Caco-2 (cell line): Measurements from ENCODE around the gene PGAP3. TPM values are rescaled to one million over a fixed set of nuclear protein-coding genes. Genes with fewer than 3 reads are reported as not detected.

ENCODE experiments used
- BruUV-seq: library from RNA; stranded (reverse); fragments of 400-500 nt; replicated peaks from 2 replicates; lab custom pipeline; 2021; lab: Mats Ljungman, UMichigan
- CTCF ChIA-PET: fragments of 300-600 bp; sonication (Branson Sonifier 250); formaldehyde crosslinking; loops from one replicate; lab custom pipeline; 2022; ENCODE audit warnings: antibody characterized with exemption; lab: Charles Lee
- POLR2A ChIA-PET: fragments of 300-600 bp; sonication (Branson Sonifier 250); formaldehyde crosslinking; loops from one replicate; lab custom pipeline; 2022; ENCODE audit warnings: antibody characterized with exemption; lab: Charles Lee
- DNase-seq, 2 experiments: peaks; one replicate each; pipeline versions ENCODE4 v3.0.0 to v3.0.0-alpha.2; 2020 to 2022
- H3K27me3 ChIP-seq: replicated peaks from 2 replicates; pipeline ENCODE4 v1.6.0; 2011; ENCODE audit warnings: low read length; ENCODE audit not compliant: control insufficient read depth, insufficient read depth
- H3K36me3 ChIP-seq: 2 replicates; pipeline ENCODE4 v1.5.1; 2011; ENCODE audit warnings: low read length; ENCODE audit not compliant: control insufficient read depth, insufficient read depth
- H3K4me1 ChIP-seq: fragments of 250-450 bp; sonication (Bioruptor Pico); 2 replicates; pipeline ENCODE4 v1.5.1; 2020; ENCODE audit warnings: mild to moderate bottlenecking
- H3K4me3 ChIP-seq: 2 replicates; pipeline ENCODE4 v1.5.1; 2011; ENCODE audit warnings: low read depth, mild to moderate bottlenecking, control low read depth, low read length
- H3K9me3 ChIP-seq: fragments of 250-450 bp; sonication (Bioruptor Pico); 2 replicates; pipeline ENCODE4 v1.5.1; 2020; ENCODE audit warnings: mild to moderate bottlenecking, moderate library complexity
- H3K27ac Mint-ChIP-seq: one replicate; pipeline ENCODE4 v1.8.0; 2022; ENCODE audit warnings: mixed read lengths; ENCODE audit not compliant: unreplicated experiment
- H3K27me3 Mint-ChIP-seq: one replicate; pipeline ENCODE4 v1.8.0; 2022; ENCODE audit warnings: mixed read lengths; ENCODE audit not compliant: insufficient read depth, unreplicated experiment
- H3K36me3 Mint-ChIP-seq: one replicate; pipeline ENCODE4 v1.8.0; 2022; ENCODE audit warnings: mild to moderate bottlenecking, mixed read lengths; ENCODE audit not compliant: insufficient read depth, unreplicated experiment
- H3K4me1 Mint-ChIP-seq: one replicate; pipeline ENCODE4 v1.8.0; 2022; ENCODE audit warnings: low read depth, mixed read lengths; ENCODE audit not compliant: unreplicated experiment
- H3K4me3 Mint-ChIP-seq: one replicate; pipeline ENCODE4 v1.8.0; 2022; ENCODE audit warnings: mild to moderate bottlenecking, moderate library complexity, mixed read lengths; ENCODE audit not compliant: unreplicated experiment
- H3K9me3 Mint-ChIP-seq: one replicate; pipeline ENCODE4 v1.8.0; 2022; ENCODE audit warnings: mixed read lengths; ENCODE audit not compliant: unreplicated experiment
- intact Hi-C: fragments of 100-400 bp; cut with micrococcal nuclease; formaldehyde crosslinking; loops from one replicate; pipeline ENCODE4 v1.10.0; 2022; ENCODE audit not compliant: unreplicated experiment
- total RNA-seq: library from RNA; stranded (reverse); gene quantifications from 2 replicates; pipeline ENCODE4 v1.2.3, GENCODE V29; 2022
- TF ChIP-seq, protein P1 (sequence below), 2 experiments: fragments of 200-600 bp in 1 of 2; IDR thresholded peaks; 1 replicate in 1 of 2; 2 replicates in 1 of 2; pipeline versions ENCODE4 v1.5.1 to v1.8.0; 2011 to 2022; ENCODE audit warnings: antibody characterized with exemption in 1 of 2, control low read depth in 1 of 2, inconsistent platforms in 1 of 2, low read depth in 1 of 2, low read length in 1 of 2, mild to moderate bottlenecking in 1 of 2, moderate library complexity in 1 of 2; ENCODE audit not compliant: insufficient read depth in 1 of 2, severe bottlenecking in 1 of 2, unreplicated experiment in 1 of 2

Gene PGAP3
- total RNA-seq, 1 experiment from 2014 or later, result 14.7 TPM

GRCh38 chr17:39639566-39640458, 48.0 kb downstream of the PGAP3 start:
- Mint-ChIP-seq H3K27ac (no peak overlapping the region), H3K4me3 (no peak overlapping the region), H3K9me3 (no peaks in the 10 kb centered on the region), H3K4me1 (peaks cover 11% of the 10 kb centered on the region), H3K27me3 (no peaks in the 10 kb centered on the region), H3K36me3 (no peaks in the 10 kb centered on the region)
- no peak for DNase-seq
- Histone ChIP-seq H3K27me3 (no peaks in the 10 kb centered on the region), H3K4me3 (no peak overlapping the region), H3K9me3 (no peaks in the 10 kb centered on the region), H3K36me3 (no peaks in the 10 kb centered on the region), H3K4me1 (peaks cover 5% of the 10 kb centered on the region)
- BruUV-seq, result no TSS peak
- POLR2A ChIA-PET, result no interaction called here
- TF ChIP-seq, protein P1, sequence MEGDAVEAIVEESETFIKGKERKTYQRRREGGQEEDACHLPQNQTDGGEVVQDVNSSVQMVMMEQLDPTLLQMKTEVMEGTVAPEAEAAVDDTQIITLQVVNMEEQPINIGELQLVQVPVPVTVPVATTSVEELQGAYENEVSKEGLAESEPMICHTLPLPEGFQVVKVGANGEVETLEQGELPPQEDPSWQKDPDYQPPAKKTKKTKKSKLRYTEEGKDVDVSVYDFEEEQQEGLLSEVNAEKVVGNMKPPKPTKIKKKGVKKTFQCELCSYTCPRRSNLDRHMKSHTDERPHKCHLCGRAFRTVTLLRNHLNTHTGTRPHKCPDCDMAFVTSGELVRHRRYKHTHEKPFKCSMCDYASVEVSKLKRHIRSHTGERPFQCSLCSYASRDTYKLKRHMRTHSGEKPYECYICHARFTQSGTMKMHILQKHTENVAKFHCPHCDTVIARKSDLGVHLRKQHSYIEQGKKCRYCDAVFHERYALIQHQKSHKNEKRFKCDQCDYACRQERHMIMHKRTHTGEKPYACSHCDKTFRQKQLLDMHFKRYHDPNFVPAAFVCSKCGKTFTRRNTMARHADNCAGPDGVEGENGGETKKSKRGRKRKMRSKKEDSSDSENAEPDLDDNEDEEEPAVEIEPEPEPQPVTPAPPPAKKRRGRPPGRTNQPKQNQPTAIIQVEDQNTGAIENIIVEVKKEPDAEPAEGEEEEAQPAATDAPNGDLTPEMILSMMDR (IDR thresholded peaks at IDR 0.05; ENCODE audit: insufficient read depth in 1 of 2, low read depth in 1 of 2, low read length in 1 of 2, severe bottlenecking in 1 of 2, unreplicated experiment in 1 of 2), result no peak
- CTCF ChIA-PET, result no interaction called here
- intact Hi-C loops, result loop anchor here (5.0 kb wide), 1 partner anchor 97 kb away; the partner anchor contains the start of gene GRB7

DNA sequence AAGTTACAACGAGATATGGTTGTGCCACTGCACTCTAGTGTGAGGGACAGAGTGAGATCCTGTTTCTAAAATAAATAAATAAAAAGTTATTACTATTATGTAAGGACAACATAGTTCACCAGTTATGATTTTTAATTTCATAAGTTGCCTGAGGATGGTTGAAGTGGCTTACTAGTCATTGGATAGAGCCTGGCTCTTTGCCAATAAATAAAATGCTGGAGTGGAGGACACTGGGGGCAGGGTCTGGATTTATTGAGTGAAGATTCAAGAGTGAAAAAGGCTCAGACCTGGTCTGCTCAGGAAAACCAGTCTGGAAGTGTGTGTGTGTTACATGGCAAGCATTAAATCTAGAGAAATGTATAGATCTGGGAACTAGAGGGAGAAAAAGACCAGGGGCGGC, 48.8 kb downstream of the PGAP3 start:
- Histone ChIP-seq H3K36me3 (no peaks in the 10 kb centered on the region), H3K4me1 (peaks cover 5% of the 10 kb centered on the region), H3K9me3 (no peaks in the 10 kb centered on the region), H3K4me3 (no peak overlapping the region), H3K27me3 (no peaks in the 10 kb centered on the region)
- TF ChIP-seq, protein P1 (IDR thresholded peaks at IDR 0.05; ENCODE audit: insufficient read depth in 1 of 2, low read depth in 1 of 2, low read length in 1 of 2, severe bottlenecking in 1 of 2, unreplicated experiment in 1 of 2), result no peak
- H3K36me3 Mint-ChIP-seq, result no peaks in the 10 kb centered on the region
- peaks cover 11% of the 10 kb centered on the region for H3K4me1 Mint-ChIP-seq
- DNase-seq, result no peak
- no peak overlapping the region for H3K27ac Mint-ChIP-seq
- POLR2A ChIA-PET, result no interaction called here
- no peaks in the 10 kb centered on the region for H3K27me3 Mint-ChIP-seq
- CTCF ChIA-PET, result no interaction called here
- H3K9me3 Mint-ChIP-seq, result no peaks in the 10 kb centered on the region
- BruUV-seq, result no TSS peak
- H3K4me3 Mint-ChIP-seq, result no peak overlapping the region
- intact Hi-C loops, result loop anchor here (5.0 kb wide), 1 partner anchor 98 kb away; the partner anchor contains the start of gene GRB7

DNA sequence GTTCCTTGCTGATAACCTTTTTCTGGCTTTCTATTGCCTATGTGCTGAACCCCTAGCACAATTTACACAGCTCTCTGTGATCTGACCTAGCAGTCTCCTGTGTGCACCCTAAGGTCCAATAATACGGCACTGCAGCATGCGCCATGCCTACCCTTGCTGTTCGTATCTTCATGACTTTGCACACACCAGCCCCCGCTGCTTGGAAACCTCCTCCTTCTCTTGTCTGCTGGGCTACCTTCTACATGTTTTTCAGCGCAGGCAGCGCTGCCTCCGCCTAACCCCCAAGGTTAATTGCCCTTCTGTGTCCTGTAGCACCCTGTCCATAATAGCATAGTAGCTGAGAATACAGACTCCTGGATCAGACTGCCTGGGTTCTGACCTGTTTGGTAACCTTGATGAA, 49.5 kb downstream of the PGAP3 start:
- no peaks in the 10 kb centered on the region for H3K9me3 Mint-ChIP-seq
- peak overlapping the region; percentile 90 for H3K4me3 Mint-ChIP-seq
- Histone ChIP-seq H3K36me3 (no peaks in the 10 kb centered on the region), H3K4me1 (peaks cover 5% of the 10 kb centered on the region), H3K9me3 (no peaks in the 10 kb centered on the region), H3K4me3 (peak overlapping the region; percentile 79), H3K27me3 (no peaks in the 10 kb centered on the region)
- H3K27me3 Mint-ChIP-seq, result no peaks in the 10 kb centered on the region
- H3K4me1 Mint-ChIP-seq, result peaks cover 11% of the 10 kb centered on the region
- no peaks in the 10 kb centered on the region for H3K36me3 Mint-ChIP-seq
- no TSS peak for BruUV-seq
- ChIA-PET POLR2A (no interaction called here), CTCF (interaction anchor here (0.8 to 2.2 kb wide), 8 partner anchors 15 to 116 kb away, joined by 3 to 13 read pairs (median 3); partner anchors contain the start of genes ERBB2 and MIEN1)
- no peak for DNase-seq
- TF ChIP-seq, protein P1 (IDR thresholded peaks at IDR 0.05; ENCODE audit: insufficient read depth in 1 of 2, low read depth in 1 of 2, low read length in 1 of 2, severe bottlenecking in 1 of 2, unreplicated experiment in 1 of 2), result no peak
- H3K27ac Mint-ChIP-seq, result peak overlapping the region; percentile 58
- intact Hi-C loops, result loop anchor here (5.0 kb wide), 1 partner anchor 99 kb away; the partner anchor contains the start of gene GRB7
